NOMO-1 (cell line): ENCODE measurements around the gene PLAC9.

ENCODE experiments used
- DNase-seq, 2 experiments: peaks; one replicate each; lab custom pipeline; 2025; ENCODE audit not compliant: unreplicated experiment in 2 of 2; lab: John Stamatoyannopoulos, UW

Gene PLAC9

GRCh38 chr10:80159166-80159873 is 26.8 kb downstream of the PLAC9 start:
- no peak for DNase-seq

DNA sequence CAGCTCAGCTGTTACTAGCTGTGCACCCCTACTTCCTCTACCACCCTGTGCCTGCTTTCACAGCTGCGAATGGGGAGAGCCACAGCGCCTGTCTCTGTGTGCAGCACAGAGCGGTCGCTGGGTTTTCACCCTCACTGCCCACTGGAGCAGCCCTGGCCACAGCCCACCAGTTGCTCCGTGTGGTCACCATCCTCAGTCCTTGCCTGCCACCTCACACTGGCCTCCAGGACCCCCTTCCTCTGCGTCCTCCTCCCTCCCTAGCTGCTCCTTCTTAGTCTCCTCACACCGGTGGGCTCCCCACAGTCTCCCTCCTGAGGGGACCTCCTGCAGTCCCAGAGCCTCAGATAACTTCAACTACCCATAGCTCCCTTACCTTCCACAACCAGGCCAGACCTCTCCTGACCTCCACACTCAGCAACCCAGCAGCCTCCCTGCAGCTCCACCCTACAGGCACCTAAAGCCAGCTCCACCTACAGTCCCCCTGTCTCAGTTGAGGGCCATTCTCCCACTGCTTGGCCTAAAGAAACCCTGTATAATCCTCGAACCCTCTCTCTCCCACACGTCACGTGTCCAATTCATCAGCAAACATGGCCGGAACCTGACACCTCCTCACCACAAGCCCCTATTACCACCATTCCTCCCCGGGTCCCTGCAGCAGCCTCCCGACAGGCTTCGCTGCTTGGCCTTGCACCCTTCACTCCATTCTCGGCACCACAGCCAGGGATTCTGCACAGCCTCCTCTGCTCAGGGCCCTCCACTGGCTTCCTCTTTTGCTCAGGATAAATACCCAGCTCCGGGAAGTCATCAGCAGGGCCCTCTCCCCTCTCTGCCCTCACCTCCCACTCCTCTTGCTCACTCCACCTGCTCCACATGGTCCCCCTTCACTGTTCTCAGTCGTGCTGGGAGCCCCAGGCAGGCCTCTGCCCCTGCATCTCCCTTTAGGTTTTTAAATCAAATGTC is 28.1 kb downstream of the PLAC9 start:
- DNase-seq: no peak

DNA sequence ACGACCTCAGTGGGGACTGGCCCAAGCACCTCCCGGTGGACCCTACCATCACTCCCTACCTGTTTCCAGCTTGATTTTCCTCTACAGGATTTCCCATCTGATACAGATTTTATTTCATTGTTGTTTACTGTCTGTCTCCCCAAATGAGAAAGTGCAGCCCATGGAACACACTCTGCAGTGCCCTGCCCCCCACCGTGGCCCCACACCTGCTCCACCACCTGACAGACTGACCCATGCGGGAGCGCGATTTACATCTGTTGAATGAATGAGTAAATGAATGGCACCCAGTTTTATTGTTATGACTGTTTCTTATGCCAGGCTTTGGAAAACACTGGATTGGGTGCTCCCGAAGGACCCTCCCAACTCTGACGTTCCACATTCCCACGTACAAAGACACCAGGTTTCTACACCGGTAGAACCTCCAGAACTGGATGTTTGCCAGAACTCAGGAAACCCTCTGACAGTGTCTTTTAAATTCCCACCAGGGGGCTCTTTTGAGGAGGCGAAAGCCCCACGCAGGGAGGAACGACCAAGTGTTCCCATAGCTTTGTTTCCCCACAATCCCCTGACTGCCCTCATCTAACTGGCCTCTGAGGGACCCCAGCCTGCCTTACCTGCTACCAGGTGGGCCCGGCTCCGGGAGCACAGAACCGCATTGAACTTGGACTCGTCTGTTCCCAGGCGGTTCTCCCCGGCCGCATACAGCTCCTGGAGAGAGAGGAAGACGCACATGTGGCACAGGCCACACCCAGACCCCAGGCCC is 29.0 kb downstream of the PLAC9 start:
- no peak for DNase-seq

GRCh38 chr10:80163741-80164341 is 31.3 kb downstream of the PLAC9 start:
- DNase-seq: no peak

- DNase-seq: no peak
Measured at GRCh38 chr10:80164596-80164995, 32.1 kb downstream of the PLAC9 start.

DNA sequence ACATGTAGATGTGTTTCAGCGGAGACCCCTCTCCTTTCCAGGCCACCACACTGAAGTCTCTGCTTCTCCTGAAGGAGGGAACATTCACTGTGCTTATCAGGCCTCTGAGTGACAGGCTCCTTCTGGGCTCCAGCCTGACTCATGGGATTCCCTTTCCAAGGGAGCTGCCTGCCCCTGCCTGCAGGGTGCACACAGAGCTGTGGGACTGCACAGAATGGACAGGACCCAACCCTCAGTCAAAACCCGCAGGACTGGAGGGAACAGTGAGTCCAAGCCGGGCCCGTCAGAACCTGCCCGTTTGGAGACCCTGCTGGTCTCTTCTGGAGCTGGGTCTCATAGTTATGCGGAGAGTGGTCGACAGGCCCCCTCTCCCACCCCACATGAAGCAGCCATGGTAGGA is 32.6 kb downstream of the PLAC9 start:
- no peak for DNase-seq

- no peak for DNase-seq
Measured at GRCh38 chr10:80166581-80167470, 34.3 kb downstream of the PLAC9 start.

DNA sequence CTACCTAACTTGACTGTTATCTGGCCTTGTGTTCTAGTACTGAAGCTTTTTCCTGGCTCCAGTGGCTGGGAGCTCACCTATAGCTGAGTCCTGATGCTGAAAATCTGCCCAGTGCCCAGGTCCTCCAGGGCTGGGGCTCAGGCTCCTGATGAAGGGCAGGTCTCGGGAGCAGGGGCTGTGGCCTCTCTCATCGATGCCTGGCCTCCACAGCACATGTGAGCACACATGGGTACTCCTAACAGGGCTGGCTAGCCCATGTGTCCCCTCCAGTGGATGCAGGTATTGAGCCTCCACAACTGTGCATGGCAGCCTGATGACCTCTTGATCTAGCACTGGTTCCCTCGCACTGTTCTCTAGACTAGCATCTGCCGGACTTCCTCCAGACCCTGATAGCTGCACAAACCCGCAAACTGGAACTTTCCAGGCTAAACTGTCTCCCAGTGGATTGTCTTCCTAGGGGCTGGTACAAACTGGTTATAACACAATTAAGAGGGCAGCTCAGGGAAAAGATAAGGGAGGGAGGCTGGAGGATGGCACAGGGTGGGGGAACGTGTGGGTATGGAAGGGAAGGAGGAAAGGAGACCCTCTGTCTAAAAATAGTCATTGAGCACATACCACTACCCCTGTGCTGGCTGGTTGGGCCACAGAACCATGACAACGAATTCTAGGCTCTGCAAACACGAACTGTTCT is 35.1 kb downstream of the PLAC9 start:
- no peak for DNase-seq

- no peak for DNase-seq
Measured at GRCh38 chr10:80168162-80168511, 35.6 kb downstream of the PLAC9 start.

DNA sequence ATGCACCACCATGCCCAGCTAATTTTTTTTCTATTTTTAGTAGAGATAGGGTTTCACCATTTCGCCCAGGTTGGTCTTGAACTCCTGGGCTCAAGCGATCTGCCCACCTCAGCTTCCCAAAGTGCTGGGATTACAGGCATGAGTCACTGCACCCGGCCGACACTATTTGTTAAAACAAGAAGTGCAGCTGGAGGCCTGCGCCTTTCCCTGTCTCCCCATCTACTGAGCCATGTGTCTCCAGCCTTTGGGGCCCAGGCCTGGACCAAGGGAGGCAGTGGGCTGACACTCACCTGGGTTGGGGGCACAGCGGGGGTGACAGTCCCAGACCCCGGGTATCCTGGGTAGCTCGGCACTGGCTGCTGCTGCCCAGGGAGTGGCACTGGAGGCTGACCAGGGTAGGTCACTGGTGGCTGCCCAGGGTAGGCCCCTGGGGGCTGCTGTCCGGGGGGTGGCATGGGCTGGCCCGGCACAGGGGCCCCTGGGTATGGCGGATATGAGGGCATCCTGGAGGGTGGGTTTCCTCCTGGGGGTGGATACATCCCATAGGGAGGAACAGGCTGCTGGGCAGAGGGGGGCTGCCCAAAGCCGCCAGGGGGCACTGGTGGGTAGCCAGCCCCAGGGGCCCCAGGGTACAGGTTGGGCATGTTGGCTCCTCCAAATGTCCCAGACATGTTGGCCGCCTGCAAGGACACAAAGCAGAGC is 36.3 kb downstream of the PLAC9 start:
- peak in 1 of 2 experiments; percentile 3 for DNase-seq

GRCh38 chr10:80170026-80170425 is 37.5 kb downstream of the PLAC9 start:
- no peak for DNase-seq

DNA sequence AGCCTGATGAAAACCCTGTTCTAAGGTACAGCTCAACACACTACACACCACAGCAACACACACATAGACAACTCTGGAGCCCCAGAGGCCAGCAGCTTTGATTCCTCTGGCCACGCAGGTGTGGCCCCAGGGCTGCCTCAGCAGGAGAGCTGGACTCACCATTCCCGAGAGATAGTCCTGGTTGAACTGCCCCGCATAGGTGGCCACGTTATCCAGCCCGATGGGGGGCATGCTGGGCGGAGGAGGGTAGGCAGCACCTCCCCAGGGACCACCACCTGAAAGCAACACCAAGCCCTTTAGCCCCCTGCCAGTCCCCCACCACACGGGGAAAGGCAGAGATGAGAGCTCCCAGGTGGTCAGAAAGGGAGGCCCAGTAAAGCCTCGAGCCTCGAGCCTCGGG is 38.1 kb downstream of the PLAC9 start:
- no peak for DNase-seq

DNA sequence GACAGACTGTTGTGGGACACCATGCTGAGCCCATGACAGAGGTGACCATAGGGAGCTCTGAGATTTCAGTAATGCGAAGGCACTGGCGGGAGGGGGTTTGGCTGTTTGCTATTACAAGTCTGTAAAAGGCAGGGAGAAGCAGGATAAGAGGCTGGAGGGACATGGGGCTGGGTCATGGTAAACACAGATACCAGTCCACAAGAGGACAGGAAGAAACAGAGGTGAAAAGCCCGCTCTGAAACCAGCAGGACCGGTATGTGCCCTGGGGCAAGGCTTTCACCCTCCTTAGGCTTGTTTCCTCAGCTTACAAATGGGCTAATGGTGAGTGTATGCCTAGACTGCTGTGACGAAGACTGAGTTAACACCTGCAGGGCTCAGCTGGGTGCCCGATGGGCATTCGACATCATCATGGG is 38.7 kb downstream of the PLAC9 start:
- no peak for DNase-seq

- DNase-seq: no peak
Measured at GRCh38 chr10:80172896-80173295, 40.4 kb downstream of the PLAC9 start.

- DNase-seq: no peak
Measured at GRCh38 chr10:80173466-80173865, 40.9 kb downstream of the PLAC9 start.

- no peak for DNase-seq
Measured at GRCh38 chr10:80174641-80175395, 42.3 kb downstream of the PLAC9 start.

DNA sequence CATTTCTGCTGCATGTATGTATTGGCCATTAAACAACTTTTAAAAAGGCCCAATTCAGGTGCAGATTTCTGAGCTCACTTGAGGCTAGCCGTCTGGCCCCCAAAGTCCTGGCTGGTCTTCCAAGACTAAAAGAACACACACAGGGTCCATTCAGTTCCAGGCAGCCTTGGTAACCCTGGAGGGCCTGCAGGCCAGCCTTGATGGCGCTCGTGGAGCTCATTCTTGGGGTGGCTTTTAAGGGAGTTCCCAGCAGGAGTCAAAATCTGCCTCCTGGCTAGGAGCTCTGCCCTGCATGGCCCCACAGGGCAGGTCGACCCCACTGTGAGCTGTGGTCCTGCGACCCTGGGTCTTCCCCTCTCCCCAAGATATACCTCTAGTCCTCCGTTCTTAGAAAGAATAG is 44.0 kb downstream of the PLAC9 start:
- no peak for DNase-seq
